ENCODE results near the gene P4HA2. TPM values are rescaled to one million over a fixed set of nuclear protein-coding genes. Genes with fewer than 3 reads are reported as not detected.

The P4HA2 gene
- total and polyA plus RNA-seq, 9 of the 15 experiments (the other 6 are each of a cell fraction or from before 2014, with no cell fraction given), result 9.6 to 50.0 (median 12.7) TPM

DNA sequence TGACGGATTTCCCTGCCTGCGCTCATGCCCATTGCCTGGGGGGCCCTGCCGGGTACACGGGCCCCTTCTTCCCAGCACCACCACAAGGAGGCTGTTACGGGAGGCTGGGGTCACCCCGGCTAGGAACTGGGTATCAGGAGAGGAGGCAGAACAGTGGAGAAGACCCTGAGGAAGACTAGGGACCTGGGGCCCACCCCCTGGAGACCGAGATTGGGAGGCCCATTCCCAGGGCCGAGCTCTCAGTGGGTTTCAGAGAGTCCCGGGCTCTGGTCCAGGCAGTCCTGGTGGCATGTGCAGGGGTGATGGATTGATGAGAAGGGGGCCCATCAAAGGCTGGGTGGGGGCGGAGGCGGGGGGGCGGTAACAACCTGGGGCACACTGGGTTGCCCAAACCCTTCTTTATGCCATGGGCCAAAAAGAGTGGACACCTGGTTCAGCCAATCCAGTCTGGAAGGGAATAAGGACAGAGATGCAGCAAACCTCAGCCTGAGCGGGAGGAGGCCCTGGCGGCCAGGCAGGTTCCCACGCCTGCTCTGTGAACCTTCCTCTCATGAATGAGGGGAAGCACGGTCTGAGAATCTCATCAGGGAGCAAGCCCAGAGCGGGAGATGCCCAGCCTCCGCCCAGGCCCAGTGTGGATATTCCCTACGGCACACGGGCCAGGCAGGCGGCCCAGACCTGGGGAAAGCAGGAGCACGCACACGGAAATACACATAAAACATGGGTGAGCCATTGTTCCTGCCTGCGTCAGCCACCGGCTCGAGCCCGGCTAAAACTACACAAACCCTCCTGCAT is 785 bp upstream of the P4HA2 start (continued):
- peak; percentile 76 for TF ChIP-seq ZFX (CRISPR knock-in tag; IDR thresholded peaks at IDR 0.05)
- TF ChIP-seq KDM5B (IDR thresholded peaks at IDR 0.05; ENCODE audit: insufficient replicate concordance, low read depth, low read length), result peak; percentile 39
- TF ChIP-seq NR4A1 (CRISPR knock-in tag; IDR thresholded peaks at IDR 0.05), result no peak
- no peak for TF ChIP-seq NR4A1 (tag; IDR thresholded peaks at IDR 0.05)
- TF ChIP-seq C11orf30 (IDR thresholded peaks at IDR 0.05; ENCODE audit: low read depth), result no peak

DNA sequence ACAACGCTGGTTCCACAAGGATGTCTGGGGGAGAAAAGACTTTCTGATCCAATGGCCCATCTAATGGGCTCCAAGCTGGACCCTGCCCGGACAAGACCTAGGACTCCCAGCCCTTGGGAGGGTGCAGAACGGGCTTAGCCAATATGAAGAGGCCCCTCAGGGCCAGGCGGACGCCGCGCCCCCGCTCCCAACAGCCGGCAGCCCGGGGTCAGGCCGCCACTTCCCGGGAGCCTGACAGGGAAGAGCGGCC is 493 bp downstream of the P4HA2 start:
- no peak for FAIRE-seq
- ATAC-seq, result no peak
- peaks cover 30 to 34% of the 10 kb centered on the region in 2 experiments for H3K4me1 ChIP-seq (replicated peaks in 1 of 2; ENCODE audit: control insufficient read depth in 2 of 2, insufficient read depth in 2 of 2, low read length in 2 of 2)
- in situ Hi-C loops (cut with MboI), result no loop called here
- no peaks in the 10 kb centered on the region for H3K9me1 ChIP-seq (ENCODE audit: control insufficient read depth, insufficient read depth, low read length)
- peak overlapping the region; percentile 83; the same call in 2 of the 3 replicates for H3K27ac ChIP-seq (ENCODE audit: extremely low read depth, low read depth, low read length)
- peak overlapping the region; percentile 88 for H3K4me2 ChIP-seq (ENCODE audit: insufficient read depth, low read length)
- intact Hi-C loops (cut with micrococcal nuclease), result no loop called here
- H3K9me3 ChIP-seq (replicated peaks; ENCODE audit: control insufficient read depth, insufficient read depth, low read depth, low read length), result no peaks in the 10 kb centered on the region
- BruUV-seq (replicated peaks), result no TSS peak
- ChIA-PET CTCF (ENCODE audit: low intra/inter-chr PET ratio) (no interaction called here), POLR2A (interaction anchor here (0.6 to 1.7 kb wide), 14 partner anchors 8 to 555 kb away, joined by 3 to 17 read pairs (median 3); no protein-coding TSS in a partner anchor)
- peak overlapping the region; percentile 77 for H2AFZ ChIP-seq (ENCODE audit: low read depth, low read length)
- peak overlapping the region; percentile 93 to 97; a peak in 3 of 4 replicates for H3K9ac ChIP-seq (ENCODE audit: insufficient read depth in 1 of 2, low read depth in 2 of 2, low read length in 2 of 2)
- peak; percentile 16 for TF ChIP-seq KDM5B (IDR thresholded peaks at IDR 0.05; ENCODE audit: insufficient replicate concordance, low read depth, low read length)
- TF ChIP-seq ZKSCAN1 (IDR thresholded peaks at IDR 0.05; ENCODE audit: low read depth, low read length), result no peak
- no peak for TF ChIP-seq ZNF232 (CRISPR knock-in tag; IDR thresholded peaks at IDR 0.05)
- TF ChIP-seq, protein P1, sequence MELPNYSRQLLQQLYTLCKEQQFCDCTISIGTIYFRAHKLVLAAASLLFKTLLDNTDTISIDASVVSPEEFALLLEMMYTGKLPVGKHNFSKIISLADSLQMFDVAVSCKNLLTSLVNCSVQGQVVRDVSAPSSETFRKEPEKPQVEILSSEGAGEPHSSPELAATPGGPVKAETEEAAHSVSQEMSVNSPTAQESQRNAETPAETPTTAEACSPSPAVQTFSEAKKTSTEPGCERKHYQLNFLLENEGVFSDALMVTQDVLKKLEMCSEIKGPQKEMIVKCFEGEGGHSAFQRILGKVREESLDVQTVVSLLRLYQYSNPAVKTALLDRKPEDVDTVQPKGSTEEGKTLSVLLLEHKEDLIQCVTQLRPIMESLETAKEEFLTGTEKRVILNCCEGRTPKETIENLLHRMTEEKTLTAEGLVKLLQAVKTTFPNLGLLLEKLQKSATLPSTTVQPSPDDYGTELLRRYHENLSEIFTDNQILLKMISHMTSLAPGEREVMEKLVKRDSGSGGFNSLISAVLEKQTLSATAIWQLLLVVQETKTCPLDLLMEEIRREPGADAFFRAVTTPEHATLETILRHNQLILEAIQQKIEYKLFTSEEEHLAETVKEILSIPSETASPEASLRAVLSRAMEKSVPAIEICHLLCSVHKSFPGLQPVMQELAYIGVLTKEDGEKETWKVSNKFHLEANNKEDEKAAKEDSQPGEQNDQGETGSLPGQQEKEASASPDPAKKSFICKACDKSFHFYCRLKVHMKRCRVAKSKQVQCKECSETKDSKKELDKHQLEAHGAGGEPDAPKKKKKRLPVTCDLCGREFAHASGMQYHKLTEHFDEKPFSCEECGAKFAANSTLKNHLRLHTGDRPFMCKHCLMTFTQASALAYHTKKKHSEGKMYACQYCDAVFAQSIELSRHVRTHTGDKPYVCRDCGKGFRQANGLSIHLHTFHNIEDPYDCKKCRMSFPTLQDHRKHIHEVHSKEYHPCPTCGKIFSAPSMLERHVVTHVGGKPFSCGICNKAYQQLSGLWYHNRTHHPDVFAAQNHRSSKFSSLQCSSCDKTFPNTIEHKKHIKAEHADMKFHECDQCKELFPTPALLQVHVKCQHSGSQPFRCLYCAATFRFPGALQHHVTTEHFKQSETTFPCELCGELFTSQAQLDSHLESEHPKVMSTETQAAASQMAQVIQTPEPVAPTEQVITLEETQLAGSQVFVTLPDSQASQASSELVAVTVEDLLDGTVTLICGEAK (IDR thresholded peaks at IDR 0.05), result 0 out of 2 replicates have a peak, but pooled peaks have one; percentile 34
- TF ChIP-seq, protein P1 (CRISPR knock-in tag; IDR thresholded peaks at IDR 0.05), result no peak
- H3K79me2 ChIP-seq (ENCODE audit: control insufficient read depth, insufficient read depth, low read length), result peaks cover 14% of the 10 kb centered on the region; the same call in 1 of the 3 replicates
- WGBS (ENCODE audit: insufficient coverage, low coverage, missing lambda C conversion rate), result 3% methylated on average over 13 of the region's 13 CpGs
- DNase-seq (ENCODE audit: extremely low read depth in 1 of 4, low spot score in 3 of 4), result no peak
- no peaks in the 10 kb centered on the region; the same call in 2 of the 3 replicates for H3K36me3 ChIP-seq (ENCODE audit: control insufficient read depth, insufficient read depth, low read length)
- H3K27me3 ChIP-seq (ENCODE audit: control insufficient read depth in 2 of 2, insufficient read depth in 2 of 2, low read length in 2 of 2), result no peaks in the 10 kb centered on the region
- H3K4me3 ChIP-seq, result peak overlapping the region; percentile 76
- H4K20me1 ChIP-seq (replicated peaks; ENCODE audit: control insufficient read depth, insufficient read depth, low read length), result peaks cover 9% of the 10 kb centered on the region; the same call in 1 of the 2 replicates

Data from K562 (cell line).